ENCODE data around the gene FGF18.

DNA sequence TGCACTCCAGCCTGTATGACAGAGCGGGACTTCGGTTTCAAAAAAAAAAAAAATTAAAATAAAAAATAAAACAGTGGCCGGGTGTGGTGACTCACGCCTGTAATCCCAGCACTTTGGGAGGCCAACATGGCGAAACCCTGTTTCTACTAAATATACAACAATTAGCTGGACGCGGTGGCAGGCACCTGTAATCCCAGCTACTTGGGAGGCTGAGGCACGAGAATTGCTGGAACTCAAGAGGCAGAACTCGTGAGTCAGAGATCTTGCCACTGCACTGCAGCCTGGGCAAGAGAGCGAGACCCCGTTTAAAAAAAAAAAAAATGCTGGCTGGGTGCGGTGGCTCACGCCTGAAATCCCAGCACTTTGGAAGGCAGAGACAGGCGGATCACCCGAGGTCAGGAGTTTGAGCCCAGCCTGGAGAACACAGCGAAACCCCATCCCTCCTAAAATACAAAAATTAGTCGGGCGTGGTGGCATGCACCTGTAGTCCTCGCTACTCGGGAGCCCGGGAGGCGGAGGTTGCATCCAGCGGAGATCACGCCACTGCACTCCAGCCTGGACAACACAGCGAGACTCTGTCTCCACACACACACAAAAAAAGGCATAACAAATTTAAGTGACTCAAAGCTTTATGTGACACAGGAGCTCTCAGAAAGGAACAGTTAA is 33.3 kb upstream of the FGF18 start:
- TF ChIP-seq POLR2A (IDR thresholded peaks at IDR 0.05), result no peak
- TF ChIP-seq, protein P1, sequence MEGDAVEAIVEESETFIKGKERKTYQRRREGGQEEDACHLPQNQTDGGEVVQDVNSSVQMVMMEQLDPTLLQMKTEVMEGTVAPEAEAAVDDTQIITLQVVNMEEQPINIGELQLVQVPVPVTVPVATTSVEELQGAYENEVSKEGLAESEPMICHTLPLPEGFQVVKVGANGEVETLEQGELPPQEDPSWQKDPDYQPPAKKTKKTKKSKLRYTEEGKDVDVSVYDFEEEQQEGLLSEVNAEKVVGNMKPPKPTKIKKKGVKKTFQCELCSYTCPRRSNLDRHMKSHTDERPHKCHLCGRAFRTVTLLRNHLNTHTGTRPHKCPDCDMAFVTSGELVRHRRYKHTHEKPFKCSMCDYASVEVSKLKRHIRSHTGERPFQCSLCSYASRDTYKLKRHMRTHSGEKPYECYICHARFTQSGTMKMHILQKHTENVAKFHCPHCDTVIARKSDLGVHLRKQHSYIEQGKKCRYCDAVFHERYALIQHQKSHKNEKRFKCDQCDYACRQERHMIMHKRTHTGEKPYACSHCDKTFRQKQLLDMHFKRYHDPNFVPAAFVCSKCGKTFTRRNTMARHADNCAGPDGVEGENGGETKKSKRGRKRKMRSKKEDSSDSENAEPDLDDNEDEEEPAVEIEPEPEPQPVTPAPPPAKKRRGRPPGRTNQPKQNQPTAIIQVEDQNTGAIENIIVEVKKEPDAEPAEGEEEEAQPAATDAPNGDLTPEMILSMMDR (IDR thresholded peaks at IDR 0.05), result no peak

Data from uterus (tissue), 2 donors.